ENCODE measurements around the gene SHMT2. TPM values are rescaled to one million over a fixed set of nuclear protein-coding genes. Genes with fewer than 3 reads are reported as not detected.

SHMT2 gene
- total RNA-seq, 2 experiments from 2014 or later, result 517 to 532 TPM

- H3K36me3 Mint-ChIP-seq, result no peaks in the 10 kb centered on the region
- no peak within 1 kb of the TSS for H3K27ac Mint-ChIP-seq
- H3K27me3 Mint-ChIP-seq, result peaks cover 71% of the 10 kb centered on the region
- no peaks in the 10 kb centered on the region for H3K9me3 Mint-ChIP-seq
- peak; percentile 57 for DNase-seq
- peak within 1 kb of the TSS; percentile 69 for H3K4me3 Mint-ChIP-seq
- H3K4me1 Mint-ChIP-seq, result peaks cover 26% of the 10 kb centered on the region
Measured at GRCh38 chr12:57216014-57216911, 13.2 kb upstream of the SHMT2 start, which contains the start of gene NXPH4. NXPH4 (plus strand) TSS chr12:57216794; CDS start chr12:57216970, 176 bp downstream.

DNA sequence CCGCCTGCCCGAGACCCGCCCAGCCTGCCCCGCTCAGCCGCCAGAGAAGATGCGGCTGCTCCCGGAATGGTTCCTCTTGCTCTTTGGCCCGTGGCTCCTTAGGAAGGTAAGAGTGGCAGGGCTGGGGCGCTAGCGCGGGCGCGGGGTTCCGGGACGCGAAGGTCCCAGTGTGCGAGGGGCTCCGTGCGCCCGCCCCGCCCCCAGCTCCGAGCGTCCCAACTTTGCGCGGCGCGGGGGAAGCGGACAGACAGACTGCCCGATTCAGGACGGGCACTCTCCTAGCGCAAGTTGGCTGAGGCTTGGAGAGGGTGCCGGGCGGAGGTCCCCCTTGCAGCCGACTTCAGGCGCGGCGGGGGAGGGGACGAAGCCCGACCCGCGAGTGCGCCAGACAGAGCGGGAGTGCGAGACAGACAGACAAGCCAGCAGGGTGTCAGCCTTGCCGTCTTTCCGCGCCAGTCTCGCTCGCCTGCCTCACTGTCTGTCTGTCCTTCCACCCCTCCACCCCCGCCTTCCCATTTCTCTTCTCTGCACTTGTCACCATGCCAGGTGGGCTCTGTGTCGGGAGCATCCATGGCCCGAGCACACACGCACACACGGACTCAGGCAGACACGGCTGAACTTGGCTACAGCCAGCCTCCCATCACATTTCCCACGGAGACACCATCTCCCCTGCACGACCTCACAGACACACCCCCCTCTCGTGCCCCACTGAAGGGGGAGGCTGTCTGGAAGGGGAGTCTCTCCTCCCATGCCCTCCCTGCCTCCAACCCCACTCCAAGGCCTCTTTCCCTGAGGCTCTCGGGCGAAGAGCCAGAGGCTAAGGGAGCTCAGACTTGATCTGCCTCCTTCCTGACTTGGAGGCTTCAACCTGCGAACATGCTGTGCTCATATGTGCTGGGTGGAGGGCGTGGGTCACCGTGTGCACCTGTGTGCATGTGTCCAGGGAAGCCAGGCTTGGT, 12.3 kb upstream of the SHMT2 start:
- H3K27me3 Mint-ChIP-seq, result peaks cover 81% of the 10 kb centered on the region

DNA sequence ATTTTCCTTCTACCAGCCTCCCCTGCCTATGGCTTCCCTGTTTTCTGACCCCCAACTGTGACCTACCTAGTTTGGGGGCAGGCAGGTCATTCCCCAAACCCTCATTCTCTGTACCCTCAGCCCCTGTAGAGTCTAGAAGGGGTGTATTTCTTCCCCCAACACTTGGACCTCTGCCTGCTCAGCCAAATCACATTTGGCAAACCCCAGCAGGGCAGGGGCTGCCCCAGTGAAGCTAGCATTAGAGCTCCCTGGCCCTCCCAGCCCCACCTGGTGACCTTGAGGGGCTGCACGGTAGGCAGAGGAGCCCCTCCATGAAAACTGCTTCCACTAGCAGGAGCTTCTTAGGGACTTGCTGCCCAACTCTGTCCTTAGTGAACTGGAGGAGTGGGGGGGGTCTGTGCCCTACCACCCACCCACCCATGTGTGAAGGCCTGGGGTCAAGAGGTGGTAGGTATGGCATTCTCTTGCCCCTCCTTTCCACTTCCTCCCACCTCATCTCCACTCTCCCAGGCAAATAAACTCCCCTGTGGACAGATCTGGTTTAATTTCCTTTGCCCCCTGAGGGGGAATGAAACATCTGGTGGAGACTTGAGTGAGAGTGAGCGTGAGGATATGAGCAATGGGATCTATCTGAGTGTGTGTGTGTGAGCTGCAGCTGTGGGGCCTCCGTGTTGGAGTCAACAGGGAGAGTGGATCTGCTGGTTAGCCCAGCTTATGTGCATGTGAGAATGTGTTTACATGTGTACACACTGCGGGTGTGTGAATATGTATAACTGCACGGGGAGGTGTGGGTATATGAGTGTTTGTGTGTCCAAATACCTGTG, 11.3 kb upstream of the SHMT2 start:
- Mint-ChIP-seq H3K4me1 (peaks cover 36% of the 10 kb centered on the region), H3K4me3 (no peak overlapping the region), H3K27me3 (peaks cover 90% of the 10 kb centered on the region), H3K36me3 (no peaks in the 10 kb centered on the region), H3K9me3 (no peaks in the 10 kb centered on the region), H3K27ac (no peak overlapping the region)
- DNase-seq, result no peak

More for the DNA sequence above, 12.3 kb upstream of the SHMT2 start:
- peaks cover 32% of the 10 kb centered on the region for H3K4me1 Mint-ChIP-seq
- H3K27ac Mint-ChIP-seq, result no peak overlapping the region
- H3K9me3 Mint-ChIP-seq, result no peaks in the 10 kb centered on the region
- no peak for DNase-seq
- H3K36me3 Mint-ChIP-seq, result no peaks in the 10 kb centered on the region
- H3K4me3 Mint-ChIP-seq, result peak overlapping the region; percentile 69

GRCh38 chr12:57219205-57219992, 10.1 kb upstream of the SHMT2 start:
- Mint-ChIP-seq H3K27ac (no peak overlapping the region), H3K4me3 (no peak overlapping the region), H3K4me1 (peaks cover 31% of the 10 kb centered on the region), H3K27me3 (peaks cover 90% of the 10 kb centered on the region), H3K36me3 (no peaks in the 10 kb centered on the region), H3K9me3 (no peaks in the 10 kb centered on the region)
- DNase-seq, result no peak

DNA sequence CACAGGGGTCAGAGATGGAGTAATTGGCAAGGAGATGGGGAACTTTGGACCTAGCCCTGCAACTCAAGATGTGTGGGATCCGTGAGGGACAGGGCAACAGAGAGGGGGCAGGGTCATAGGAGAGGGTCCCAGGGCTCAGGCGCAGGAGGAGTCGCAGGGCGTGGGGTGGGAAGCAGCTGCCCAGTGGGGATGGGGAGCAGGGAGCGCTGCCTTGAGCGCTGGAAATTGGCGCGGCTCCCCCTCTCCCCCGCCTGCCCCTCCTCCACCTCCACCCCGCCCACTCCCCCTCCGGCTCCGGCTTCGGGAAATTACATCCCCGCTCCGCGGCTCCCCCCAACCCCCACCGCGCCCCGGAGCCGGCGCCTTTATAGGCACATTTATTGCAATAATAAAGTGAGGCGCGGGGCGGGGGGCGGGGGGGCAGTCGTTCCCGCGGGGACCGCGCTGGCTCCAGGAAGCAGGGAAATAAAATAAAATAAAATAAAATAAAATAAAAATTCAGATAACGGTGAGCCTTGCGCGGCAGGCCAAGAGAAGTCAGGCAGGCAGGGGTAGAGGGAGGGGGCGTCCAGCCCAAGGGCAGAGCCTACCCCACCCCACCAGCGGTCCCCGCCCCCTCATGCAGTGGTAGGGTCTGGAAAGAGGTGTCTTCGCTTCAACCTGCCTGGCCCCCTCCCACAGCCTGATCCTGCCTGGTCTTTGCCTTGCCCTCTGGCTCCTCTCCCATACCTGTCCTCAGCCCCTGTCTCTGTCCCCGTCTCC, 9.3 kb upstream of the SHMT2 start:
- no peak overlapping the region for H3K4me3 Mint-ChIP-seq
- H3K4me1 Mint-ChIP-seq, result peaks cover 33% of the 10 kb centered on the region
- no peak for DNase-seq
- H3K36me3 Mint-ChIP-seq, result no peaks in the 10 kb centered on the region
- H3K27me3 Mint-ChIP-seq, result peaks cover 90% of the 10 kb centered on the region
- H3K27ac Mint-ChIP-seq, result no peak overlapping the region
- no peaks in the 10 kb centered on the region for H3K9me3 Mint-ChIP-seq

DNA sequence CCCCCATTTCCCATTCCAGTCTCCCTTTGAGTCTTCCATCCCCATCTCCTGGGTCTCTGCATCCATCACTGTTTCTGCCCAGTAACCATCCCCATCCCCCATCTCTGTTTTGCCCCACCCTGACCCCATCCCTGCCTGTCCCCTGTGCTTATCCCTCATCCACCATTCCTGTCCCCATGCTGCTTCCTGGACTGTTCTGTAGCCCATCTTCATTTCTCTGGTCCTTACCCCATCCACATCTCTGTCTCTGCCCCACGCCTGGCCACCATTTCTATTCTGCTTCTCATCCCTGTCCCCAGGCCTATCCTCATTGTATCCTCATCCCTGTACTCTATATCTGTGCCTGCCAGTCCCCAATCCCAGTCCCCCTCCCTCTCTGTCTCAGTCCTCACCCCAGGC, 8.7 kb upstream of the SHMT2 start:
- no peak for DNase-seq
- Mint-ChIP-seq H3K27me3 (peaks cover 90% of the 10 kb centered on the region), H3K4me1 (peaks cover 31% of the 10 kb centered on the region), H3K27ac (no peak overlapping the region), H3K4me3 (no peak overlapping the region), H3K9me3 (no peaks in the 10 kb centered on the region), H3K36me3 (no peaks in the 10 kb centered on the region)

GRCh38 chr12:57221169-57221917, 8.2 kb upstream of the SHMT2 start:
- Mint-ChIP-seq H3K4me3 (no peak overlapping the region), H3K36me3 (no peaks in the 10 kb centered on the region), H3K9me3 (no peaks in the 10 kb centered on the region), H3K27me3 (peaks cover 91% of the 10 kb centered on the region), H3K4me1 (peaks cover 31% of the 10 kb centered on the region), H3K27ac (no peak overlapping the region)
- no peak for DNase-seq

DNA sequence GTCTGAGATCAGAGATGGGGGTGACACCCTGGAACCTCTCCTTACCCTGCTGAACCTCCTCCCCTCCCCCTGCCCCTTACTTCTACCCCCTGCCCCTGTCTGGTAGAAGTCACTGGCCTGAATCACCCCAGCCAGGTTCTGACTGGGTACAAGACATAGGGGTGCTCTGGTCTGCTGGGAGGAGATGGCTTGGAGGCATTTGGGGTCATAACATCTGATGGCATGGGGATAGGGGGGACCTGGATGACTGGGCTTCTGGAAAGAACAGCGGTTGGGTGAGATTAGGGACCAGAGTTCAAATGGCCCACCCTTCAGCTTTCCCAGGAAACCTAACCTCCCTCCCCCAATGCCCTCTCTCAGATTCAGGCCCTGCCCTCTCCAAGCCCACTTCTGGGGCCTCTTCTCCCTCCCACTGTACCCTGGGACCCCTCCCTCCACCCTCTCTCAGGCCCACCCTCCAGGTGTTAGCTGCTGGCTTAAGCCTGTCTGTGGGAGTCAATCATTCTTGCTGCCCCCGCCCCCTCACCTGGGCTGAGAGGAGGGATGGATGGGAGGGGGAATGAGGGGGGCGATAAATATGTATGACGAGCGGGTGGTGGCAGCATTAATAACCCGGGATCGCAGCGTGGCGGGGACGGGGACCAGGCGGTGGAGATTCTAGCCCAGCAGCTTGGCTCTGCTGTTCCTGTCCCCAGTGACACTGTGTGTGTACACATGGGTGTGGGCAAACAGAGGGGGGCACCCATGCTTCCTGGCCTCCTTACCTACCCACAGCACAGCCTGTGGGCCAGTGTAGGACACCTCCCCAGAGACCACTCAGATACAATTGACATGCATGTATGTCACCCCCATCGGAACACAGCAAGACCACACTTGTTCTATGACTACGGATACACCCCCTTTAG, 7.0 kb upstream of the SHMT2 start:
- H3K9me3 Mint-ChIP-seq, result no peaks in the 10 kb centered on the region
- H3K27ac Mint-ChIP-seq, result no peak overlapping the region
- no peak for DNase-seq
- H3K4me3 Mint-ChIP-seq, result no peak overlapping the region
- H3K36me3 Mint-ChIP-seq, result no peaks in the 10 kb centered on the region
- H3K4me1 Mint-ChIP-seq, result peaks cover 36% of the 10 kb centered on the region
- peaks cover 95% of the 10 kb centered on the region for H3K27me3 Mint-ChIP-seq

- Mint-ChIP-seq H3K9me3 (no peaks in the 10 kb centered on the region), H3K4me1 (peaks cover 39% of the 10 kb centered on the region), H3K36me3 (no peaks in the 10 kb centered on the region), H3K4me3 (no peak overlapping the region), H3K27ac (no peak overlapping the region), H3K27me3 (peaks cover 91% of the 10 kb centered on the region)
- no peak for DNase-seq
Measured at GRCh38 chr12:57223191-57224165, 6.0 kb upstream of the SHMT2 start.

DNA sequence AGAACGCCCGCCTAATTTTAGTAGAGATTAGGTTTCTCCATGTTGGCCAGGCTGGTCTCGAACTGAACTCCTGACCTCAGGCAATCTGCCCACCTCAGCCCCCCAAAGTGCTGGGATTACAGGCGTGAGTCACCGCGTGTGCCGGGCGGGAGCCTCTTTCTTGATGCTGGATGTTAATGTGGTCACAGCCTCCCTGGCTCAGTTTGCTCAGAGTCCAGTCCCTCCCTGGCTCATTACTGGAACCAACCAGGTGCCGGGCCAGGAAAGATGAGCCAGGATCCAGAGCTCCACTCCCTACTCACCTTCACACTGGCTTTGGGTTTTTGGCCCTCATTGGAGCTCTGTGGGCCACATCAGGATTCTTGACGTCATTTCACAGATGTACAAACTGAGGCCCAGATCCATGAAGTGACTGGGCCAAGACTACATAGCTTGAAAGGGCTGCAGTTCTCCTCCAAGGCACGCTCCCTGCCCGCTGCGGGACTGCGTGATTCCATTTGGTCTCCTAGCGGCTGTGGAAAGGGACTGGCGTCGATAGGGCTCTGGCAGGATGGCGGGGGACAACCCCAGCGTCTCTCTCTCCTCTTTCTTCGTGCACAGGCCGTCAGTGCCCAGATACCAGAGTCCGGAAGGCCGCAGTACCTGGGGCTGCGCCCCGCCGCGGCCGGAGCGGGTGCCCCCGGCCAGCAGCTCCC, 5.1 kb upstream of the SHMT2 start:
- no peak for DNase-seq
- Mint-ChIP-seq H3K27ac (no peak overlapping the region), H3K9me3 (no peaks in the 10 kb centered on the region), H3K4me1 (peaks cover 46% of the 10 kb centered on the region), H3K36me3 (no peaks in the 10 kb centered on the region), H3K4me3 (no peak overlapping the region), H3K27me3 (peaks cover 82% of the 10 kb centered on the region)
